ENCODE data around the gene ABHD6. TPM values are rescaled to one million over a fixed set of nuclear protein-coding genes. Genes with fewer than 3 reads are reported as not detected.

ABHD6 gene
- total RNA-seq, 1 experiment from 2014 or later = 6.5 TPM

DNA sequence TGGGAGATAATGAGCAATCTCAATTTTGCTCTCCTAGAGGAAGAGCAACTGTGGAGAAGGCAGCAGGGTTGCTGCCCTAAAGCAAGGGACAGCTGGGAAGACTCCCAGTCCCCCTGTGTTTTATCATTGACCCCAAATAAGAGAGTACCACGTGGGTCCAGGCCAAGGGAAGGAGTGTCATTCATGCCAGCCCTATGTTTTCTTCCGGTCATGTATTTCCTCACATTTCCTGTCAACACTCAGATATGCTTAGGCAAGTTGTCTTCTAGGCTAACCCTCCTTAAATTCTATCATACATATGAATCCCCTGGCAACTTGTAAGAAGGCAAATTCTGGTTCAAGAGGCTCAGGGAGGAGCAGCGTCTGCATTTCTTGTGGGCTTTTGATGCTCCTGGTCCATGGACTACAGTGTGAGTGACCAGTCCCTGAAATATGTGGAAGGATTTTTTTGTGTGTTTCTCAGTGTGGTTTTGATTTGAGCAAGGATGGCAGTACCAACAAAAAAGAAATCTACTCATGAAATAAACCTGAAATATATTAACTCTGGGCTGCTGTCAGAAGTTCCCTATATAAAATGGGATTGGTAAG lies 36.5 kb downstream of the ABHD6 start:
- no peaks in the 10 kb centered on the region for H3K79me2 ChIP-seq (ENCODE audit: low read depth)
- H3F3A ChIP-seq (ENCODE audit: insufficient read depth, low read depth) = peaks cover 13% of the 10 kb centered on the region
- no peaks in the 10 kb centered on the region for H4K20me1 ChIP-seq (ENCODE audit: insufficient read depth)
- H3K27me3 ChIP-seq (ENCODE audit: insufficient read depth, low read depth) = no peaks in the 10 kb centered on the region
- H3K4me1 ChIP-seq (replicated peaks; ENCODE audit: insufficient read depth) = peaks cover 14% of the 10 kb centered on the region
- H3K9me3 ChIP-seq (ENCODE audit: insufficient read depth, low read depth) = no peaks in the 10 kb centered on the region
- TF ChIP-seq, protein P1, sequence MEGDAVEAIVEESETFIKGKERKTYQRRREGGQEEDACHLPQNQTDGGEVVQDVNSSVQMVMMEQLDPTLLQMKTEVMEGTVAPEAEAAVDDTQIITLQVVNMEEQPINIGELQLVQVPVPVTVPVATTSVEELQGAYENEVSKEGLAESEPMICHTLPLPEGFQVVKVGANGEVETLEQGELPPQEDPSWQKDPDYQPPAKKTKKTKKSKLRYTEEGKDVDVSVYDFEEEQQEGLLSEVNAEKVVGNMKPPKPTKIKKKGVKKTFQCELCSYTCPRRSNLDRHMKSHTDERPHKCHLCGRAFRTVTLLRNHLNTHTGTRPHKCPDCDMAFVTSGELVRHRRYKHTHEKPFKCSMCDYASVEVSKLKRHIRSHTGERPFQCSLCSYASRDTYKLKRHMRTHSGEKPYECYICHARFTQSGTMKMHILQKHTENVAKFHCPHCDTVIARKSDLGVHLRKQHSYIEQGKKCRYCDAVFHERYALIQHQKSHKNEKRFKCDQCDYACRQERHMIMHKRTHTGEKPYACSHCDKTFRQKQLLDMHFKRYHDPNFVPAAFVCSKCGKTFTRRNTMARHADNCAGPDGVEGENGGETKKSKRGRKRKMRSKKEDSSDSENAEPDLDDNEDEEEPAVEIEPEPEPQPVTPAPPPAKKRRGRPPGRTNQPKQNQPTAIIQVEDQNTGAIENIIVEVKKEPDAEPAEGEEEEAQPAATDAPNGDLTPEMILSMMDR (conservative IDR thresholded peaks at IDR 0.05) = no peak
- no peak for TF ChIP-seq EZH2 (IDR thresholded peaks at IDR 0.05; ENCODE audit: low read depth)
- no peaks in the 10 kb centered on the region for H3K9me2 ChIP-seq (ENCODE audit: insufficient read depth)
- peaks cover 10% of the 10 kb centered on the region; the same call in 1 of the 2 replicates for H3K36me3 ChIP-seq (ENCODE audit: low read depth)
- intact Hi-C loops (cut with micrococcal nuclease; ENCODE audit: unreplicated experiment) = no loop called here
- H3K27ac ChIP-seq = no peak overlapping the region
- BruUV-seq (replicated peaks) = no TSS peak
- no peak overlapping the region for H3K4me3 ChIP-seq
- ChIA-PET CTCF (no interaction called here), POLR2A (ENCODE audit: unreplicated experiment) (no interaction called here)
- DNase-seq = no peak
- H3K4me2 ChIP-seq = no peak overlapping the region
- H2AFZ ChIP-seq = no peak overlapping the region

DNA sequence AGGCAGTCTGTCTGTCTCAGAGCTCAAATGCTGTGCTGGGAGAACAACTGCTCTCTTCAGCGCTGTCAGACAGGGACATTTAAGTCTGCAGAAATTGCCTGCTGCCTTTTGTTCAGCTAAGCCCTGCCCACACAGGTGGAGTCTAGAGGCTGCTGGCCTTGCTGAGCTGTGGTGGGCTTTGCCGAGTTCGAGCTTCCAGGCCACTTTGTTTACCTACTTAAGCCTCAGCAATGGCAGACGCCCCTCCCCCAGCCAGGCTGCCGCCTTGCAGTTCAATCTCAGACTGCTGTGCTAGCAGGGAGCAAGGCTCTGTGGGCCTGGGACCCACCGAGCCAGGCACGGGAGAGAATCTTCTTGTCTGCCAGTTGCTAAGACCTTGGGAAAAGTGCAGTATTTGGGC lies 43.5 kb downstream of the ABHD6 start:
- no peak for DNase-seq
- Histone ChIP-seq H3K4me3 (no peak overlapping the region), H4K20me1 (ENCODE audit: insufficient read depth) (no peaks in the 10 kb centered on the region), H3K9me3 (ENCODE audit: insufficient read depth, low read depth) (no peaks in the 10 kb centered on the region), H3K4me2 (no peak overlapping the region), H3K79me2 (ENCODE audit: low read depth) (no peaks in the 10 kb centered on the region), H3K27ac (no peak overlapping the region), H3K27me3 (ENCODE audit: insufficient read depth, low read depth) (no peaks in the 10 kb centered on the region), H3K4me1 (replicated peaks; ENCODE audit: insufficient read depth) (no peaks in the 10 kb centered on the region), H3F3A (ENCODE audit: insufficient read depth, low read depth) (no peaks in the 10 kb centered on the region), H2AFZ (no peak overlapping the region), H3K36me3 (ENCODE audit: low read depth) (peaks cover 3% of the 10 kb centered on the region; the same call in 1 of the 2 replicates), H3K9me2 (ENCODE audit: insufficient read depth) (no peaks in the 10 kb centered on the region)
- BruUV-seq (replicated peaks) = no TSS peak
- ChIA-PET CTCF (no interaction called here), POLR2A (ENCODE audit: unreplicated experiment) (no interaction called here)
- intact Hi-C loops (cut with micrococcal nuclease; ENCODE audit: unreplicated experiment) = no loop called here
- TF ChIP-seq EZH2 (IDR thresholded peaks at IDR 0.05; ENCODE audit: low read depth) = no peak
- TF ChIP-seq, protein P1 (conservative IDR thresholded peaks at IDR 0.05) = no peak

DNA sequence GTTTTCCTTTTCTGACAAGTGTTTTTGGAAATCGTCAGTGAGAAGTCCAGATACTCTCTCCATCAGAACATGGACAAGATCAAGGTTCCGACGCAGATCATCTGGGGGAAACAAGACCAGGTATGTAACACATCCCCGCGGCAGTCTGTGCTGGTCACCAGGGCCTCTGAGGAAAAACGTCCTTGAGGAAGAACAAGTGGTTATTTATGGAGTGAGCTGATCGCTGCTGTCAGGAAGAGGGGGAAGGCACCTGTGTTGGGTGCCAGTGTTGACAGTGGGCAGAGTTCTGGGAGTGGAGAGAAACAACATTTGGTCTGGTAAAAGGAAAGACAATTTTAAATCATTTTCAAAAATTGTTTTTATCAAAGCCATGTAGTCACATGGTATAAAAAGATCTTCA lies 47.7 kb downstream of the ABHD6 start:
- Histone ChIP-seq H3F3A (ENCODE audit: insufficient read depth, low read depth) (no peaks in the 10 kb centered on the region), H3K9me2 (ENCODE audit: insufficient read depth) (no peaks in the 10 kb centered on the region), H3K4me1 (replicated peaks; ENCODE audit: insufficient read depth) (no peaks in the 10 kb centered on the region), H3K4me3 (no peak overlapping the region), H4K20me1 (ENCODE audit: insufficient read depth) (no peaks in the 10 kb centered on the region), H3K27ac (no peak overlapping the region), H3K27me3 (ENCODE audit: insufficient read depth, low read depth) (no peaks in the 10 kb centered on the region), H3K79me2 (ENCODE audit: low read depth) (no peaks in the 10 kb centered on the region), H2AFZ (no peak overlapping the region), H3K4me2 (no peak overlapping the region), H3K9me3 (ENCODE audit: insufficient read depth, low read depth) (no peaks in the 10 kb centered on the region), H3K36me3 (ENCODE audit: low read depth) (peaks cover 3% of the 10 kb centered on the region; the same call in 1 of the 2 replicates)
- CTCF ChIA-PET = no interaction called here
- TF ChIP-seq, protein P1 (conservative IDR thresholded peaks at IDR 0.05) = no peak
- no peak for TF ChIP-seq EZH2 (IDR thresholded peaks at IDR 0.05; ENCODE audit: low read depth)
- intact Hi-C loops (cut with micrococcal nuclease; ENCODE audit: unreplicated experiment) = no loop called here
- no peak for DNase-seq
- BruUV-seq (replicated peaks) = no TSS peak
- POLR2A ChIA-PET (ENCODE audit: unreplicated experiment) = no interaction called here
